Central memory CD4-positive, alpha-beta T cell (primary cell): ENCODE results near the gene CLEC3A.
"Not testable (repeated sequence)": the region's sequence is repeated elsewhere in the genome, so short reads cannot be mapped to it uniquely, and the experiment has no call there.

Experiments
- DNase-seq: peaks from one replicate; pipeline ENCODE4 v3.0.0; 2022
- total RNA-seq, 3 experiments: gene quantifications; one replicate each; lab custom pipeline; 2026; lab: John Stamatoyannopoulos, UW

CLEC3A gene, protein sequence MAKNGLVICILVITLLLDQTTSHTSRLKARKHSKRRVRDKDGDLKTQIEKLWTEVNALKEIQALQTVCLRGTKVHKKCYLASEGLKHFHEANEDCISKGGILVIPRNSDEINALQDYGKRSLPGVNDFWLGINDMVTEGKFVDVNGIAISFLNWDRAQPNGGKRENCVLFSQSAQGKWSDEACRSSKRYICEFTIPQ
- total RNA-seq = 0 reads per million in 3 experiments

DNA sequence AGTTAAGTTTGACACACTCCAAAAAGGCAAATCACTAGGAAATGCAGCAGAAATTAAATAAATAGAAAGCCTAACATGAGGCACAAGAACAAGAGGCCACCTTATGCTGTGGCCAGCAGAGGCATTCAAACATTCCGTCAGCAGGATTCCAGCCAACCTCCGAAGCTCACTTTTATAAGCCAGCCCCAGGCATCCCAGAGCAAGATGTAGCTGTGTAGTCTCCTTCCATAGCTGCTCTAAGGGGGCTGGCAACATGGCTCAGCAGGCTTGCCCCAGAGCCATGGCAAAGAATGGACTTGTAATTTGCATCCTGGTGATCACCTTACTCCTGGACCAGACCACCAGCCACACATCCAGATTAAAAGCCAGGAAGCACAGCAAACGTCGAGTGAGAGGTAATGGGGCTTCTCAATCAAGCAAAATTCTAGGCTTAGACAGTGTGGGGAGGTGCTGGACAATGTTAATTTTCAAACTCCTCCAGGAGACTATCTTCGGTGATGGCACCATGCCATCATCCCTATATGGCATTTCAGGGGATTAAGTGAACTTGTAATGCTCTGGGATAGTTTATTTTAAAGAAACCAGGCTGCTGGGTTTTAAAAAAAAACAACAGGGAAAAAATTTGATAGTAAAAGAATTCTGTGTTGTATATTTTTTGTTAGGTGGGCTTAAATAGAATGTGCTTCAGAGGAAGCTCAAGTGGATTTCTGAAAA lies at the start of gene CLEC3A:
Gene CLEC3A, plus strand, starts transcription at position 202 of the 714 bp plus-strand sequence. Its CDS starts 79 bp downstream, at position 281.
- no peak for DNase-seq

DNA sequence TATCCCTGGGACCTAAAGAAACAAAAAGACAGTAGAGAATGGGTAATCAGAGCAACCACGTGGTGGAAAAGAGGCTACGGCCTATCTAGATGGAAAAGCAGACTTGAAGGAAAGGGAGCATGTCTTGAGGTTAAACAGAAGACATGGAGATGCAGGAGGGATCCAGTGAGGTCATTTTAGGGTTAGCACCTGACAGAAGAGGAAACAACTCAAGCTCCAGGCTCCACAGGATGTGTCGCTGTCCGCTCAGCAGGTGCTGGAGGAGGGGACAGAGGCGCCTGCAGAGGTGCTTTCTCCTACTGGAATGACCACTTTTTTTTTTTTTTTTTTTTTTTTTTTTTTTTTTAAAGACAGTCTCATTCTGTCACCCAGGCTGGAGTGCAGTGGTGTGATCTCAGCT lies 47.5 kb upstream of the CLEC3A start:
- no peak for DNase-seq

DNA sequence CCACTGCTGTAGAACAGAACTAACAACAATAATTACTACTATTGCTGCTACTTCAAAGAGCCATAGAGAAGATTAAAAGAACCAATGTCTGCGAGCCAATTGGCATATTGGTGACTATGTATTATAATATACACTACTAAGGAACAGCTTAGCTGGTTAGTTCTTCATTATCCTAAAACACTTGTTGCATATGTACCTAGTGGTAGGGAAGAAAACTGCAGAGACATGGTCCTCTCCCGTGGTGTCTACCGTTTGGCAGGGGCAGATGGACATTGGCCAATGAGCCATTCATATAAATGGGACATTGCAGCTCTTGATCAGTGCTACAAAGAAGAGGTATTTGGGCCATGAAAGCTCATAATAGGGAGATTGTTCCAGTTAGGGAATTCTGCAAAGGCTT lies 46.4 kb upstream of the CLEC3A start:
- DNase-seq = no peak

DNA sequence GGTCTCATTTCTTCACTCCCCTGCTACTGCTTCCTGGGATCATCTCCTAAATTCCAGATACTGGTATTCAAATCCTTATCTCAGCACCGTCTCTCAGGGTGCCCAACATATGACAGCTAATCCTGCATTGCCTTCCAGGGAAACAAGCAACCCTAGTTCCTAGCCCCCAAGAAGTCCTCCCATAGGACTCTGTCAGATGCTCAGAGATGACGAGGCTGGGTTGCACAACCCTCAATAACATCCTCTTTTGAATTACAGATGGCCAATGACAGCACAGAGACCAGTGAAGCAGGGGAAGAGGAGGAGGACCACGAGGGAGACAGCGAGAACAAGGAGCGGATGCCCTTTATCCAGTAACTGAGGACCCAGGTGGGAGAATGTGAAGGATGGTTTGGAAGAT lies 45.0 kb upstream of the CLEC3A start:
- DNase-seq = no peak

DNA sequence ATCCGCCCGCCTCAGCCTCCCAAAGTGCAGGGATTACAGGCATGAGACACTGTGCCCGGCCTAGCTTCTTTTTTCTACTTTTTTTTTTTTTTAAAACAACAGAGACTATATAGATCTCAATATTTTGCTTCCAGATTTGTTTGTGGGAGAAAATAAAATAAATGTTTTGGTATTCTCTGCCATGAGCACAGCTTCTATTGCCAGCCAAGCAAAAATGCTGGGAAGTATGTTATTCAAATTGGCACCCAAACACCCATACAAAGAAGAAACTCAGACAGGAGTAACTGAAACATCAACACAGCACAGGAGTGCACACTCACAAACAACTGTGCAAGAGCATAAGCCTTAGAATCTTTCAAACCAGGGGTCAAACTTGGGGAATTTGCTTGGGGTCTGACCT lies 37.2 kb upstream of the CLEC3A start:
- DNase-seq = no peak

DNA sequence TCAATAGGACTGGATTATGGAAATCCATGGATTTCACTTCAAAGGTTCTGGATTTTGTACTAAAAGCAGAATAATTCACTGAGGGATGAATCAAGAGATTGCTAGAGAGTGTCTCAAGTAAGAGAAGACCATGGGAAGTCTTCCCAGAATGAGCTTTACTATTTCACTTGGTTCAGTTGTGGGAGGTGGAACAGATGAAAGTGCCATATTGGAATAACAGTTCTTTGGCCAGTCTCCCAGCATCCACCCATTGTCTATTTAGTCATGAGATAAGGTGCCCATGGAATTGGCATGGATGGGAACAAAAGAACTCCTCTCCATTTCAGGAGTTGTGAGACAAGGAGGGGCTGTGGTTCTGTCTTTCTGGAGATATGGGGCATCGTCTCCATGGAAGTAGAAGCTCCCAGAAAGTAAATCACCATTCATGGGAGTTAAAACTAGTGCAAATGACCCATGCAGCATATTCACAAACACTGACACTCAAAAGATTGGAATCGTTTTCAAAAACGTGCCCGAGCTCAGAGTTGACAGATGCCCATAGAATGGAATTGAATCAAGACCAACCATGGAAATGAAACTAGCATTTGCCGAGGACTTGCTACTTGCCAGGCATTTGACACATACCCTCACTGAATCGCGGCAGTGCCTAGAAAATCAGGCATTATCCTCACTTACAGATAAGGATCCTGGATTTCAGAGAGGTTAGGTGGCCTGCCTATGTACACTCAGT lies 36.2 kb upstream of the CLEC3A start:
- no peak for DNase-seq

DNA sequence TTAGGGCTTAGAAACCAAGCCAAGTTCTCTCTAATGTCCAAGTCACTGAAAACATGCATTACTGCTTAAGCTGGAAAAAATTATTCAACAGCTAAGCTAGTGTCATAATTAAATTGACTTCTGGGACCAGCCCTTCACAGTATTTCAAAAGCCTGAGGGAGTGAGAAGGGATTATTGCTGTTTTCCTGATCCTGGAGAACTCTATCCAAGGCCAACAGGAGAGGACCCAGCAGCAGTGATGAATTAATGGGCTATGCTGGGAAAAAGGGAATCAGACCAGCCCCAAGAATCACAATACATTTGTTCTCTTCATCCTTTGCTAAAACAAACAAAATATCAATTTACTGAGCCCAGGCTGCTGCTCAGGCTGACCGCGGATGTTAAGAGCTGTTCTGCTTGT lies 34.5 kb upstream of the CLEC3A start:
- no peak for DNase-seq

DNA sequence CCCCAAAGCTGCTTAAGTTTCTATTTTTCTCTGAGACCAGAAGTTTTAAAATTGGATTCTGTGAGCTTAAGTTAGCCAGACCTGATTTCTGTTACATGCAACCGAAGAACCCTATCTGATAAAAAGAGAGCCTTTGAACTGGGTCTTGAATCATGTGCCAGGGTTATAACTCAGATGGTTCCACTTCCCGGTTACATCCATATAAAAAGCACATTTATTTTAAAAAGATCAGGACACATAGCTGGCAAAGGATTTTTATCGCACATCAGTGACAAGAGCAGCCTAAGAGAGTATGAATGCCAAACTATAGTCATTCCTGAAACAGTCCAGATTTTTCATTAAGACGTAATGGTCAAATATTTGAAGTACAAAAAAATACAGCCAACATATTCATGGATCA lies 32.5 kb upstream of the CLEC3A start:
- no peak for DNase-seq

DNA sequence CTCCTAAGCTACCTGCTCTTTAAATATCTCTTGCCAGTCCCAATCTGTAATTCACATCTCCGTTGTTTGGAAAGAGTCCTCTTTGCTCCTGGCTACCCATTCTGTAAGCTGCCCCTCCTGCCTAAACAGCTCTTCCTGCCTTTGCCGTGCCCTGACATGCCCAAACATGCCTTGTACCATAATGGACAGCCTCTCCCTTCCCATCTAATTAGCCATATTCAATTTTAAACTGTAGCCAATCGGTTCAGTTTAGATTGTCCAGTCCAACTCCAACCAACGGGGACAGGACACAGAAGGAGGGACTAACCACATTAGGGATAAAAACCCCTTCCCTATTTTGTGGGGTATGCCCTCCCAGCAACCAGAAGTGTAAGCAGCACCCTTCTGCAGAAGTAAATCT lies 30.6 kb upstream of the CLEC3A start:
- no peak for DNase-seq

DNA sequence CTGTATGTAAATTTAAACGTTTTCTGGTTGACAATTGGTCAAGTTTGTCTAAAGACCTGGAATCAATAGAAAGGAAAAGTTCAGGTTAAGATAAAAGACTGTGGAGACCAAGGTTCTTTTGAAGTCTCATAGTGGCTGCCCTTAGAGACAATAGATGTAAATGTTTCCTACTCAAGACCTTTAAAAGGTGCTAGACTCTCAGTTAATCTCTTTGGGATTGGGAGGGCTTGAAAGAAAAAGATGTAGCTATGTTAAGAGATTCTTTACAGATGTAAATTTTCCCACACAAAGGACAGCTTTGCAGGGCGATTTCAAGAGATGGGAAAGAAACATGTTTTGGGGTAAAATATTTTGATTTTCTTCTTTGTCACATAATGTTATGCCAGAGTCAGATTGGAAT lies 30.0 kb upstream of the CLEC3A start:
- not testable (repeated sequence) for DNase-seq

DNA sequence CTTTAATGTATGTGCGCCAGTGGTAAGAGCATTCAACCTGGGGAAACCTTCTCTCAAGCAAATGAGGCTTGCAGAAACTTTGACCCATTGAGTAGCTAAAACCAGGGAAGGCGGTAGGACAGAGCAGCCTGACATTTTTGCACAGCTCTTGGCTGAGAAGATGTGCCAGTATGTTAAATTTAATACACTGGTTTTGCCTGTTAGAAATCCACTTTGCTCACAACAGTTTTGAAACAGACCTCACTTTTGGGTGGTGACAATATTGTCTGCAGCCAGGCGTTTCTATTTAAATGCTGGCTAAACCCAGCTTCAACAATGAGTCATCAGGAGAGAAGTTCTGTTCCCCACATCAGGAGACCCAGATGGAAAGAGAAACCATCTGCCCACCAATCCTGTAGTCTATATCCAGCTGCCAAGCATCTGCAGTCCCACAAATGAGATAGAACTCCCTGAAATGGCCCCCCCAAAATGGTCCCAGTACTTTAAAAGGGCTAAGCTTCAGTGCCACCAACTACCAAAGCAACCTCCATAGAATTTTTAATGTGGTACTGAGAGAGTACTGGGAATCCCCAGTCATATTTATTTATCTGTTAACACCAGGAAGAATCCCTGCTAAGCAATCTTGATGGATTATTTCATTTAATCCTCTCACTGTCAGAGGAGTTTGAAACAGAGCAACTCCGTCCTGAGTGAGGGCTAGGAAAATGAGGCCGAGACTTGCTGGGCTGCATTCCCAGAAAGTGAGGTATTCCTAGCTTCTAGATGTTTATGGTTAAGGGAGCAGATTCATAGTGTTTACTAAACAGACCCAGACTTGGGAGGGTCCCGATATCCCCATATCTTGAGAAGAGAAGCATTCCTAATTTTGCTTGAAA lies 29.0 kb upstream of the CLEC3A start:
- no peak for DNase-seq

DNA sequence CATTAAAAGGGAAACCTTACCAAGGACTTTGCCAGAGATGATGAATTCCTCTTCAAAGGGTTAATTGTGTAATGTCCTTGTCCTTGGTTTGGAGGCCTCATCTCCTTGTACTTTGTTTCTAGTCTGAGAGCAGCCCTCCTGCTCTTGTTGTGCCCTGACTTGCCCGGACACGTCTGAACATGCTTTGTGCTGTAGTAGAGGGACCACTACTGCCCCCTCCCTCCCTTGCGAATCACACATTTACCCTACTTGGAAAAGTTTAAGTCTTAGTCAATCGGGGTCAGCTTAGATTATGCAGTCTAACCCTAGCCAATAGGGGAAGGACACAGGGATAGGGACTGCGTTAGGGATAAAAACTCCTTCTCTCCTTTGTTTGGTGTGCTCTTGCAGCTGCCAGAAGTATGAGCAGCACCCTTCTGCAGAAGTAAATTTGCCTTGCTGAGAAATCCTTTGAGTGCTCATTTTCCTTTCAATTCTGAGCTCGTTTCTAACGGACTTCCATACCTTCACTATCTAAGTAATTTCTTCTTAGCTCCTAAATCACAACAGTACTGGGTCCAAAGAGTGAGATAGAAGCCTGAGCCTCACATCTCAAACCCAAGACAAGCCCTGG lies 26.4 kb upstream of the CLEC3A start:
- no peak for DNase-seq

DNA sequence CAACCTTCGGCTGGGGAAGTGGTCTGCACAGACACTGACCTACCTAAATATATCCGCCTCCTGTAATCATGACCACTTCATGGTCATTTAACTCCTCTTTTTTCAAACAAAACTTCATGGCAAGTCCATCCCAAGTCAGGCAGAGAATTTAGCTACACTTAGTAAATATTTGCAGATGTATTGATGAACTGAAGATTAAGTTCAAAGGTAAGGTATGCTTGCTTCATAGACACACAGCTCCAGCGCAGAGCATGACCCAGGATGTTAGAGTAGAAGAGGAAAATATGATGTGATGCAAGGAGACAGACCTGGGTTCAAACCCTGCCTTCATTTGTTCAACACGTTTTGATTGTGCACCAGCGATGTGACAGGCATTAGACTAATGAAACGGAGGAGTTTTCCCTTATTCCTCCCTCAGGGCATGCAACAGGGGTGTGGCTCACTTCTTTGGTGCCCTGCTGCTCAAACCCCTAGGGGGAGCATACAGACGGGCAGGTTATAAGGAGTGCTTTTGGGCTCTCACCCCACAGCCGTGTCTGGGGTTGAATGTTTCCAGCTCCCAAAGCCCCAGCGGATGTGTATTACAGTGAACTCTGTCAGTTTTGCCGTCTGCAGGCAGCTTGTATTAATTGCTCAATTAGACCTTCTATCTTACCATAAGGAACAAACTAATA lies 23.9 kb upstream of the CLEC3A start:
- no peak for DNase-seq

DNA sequence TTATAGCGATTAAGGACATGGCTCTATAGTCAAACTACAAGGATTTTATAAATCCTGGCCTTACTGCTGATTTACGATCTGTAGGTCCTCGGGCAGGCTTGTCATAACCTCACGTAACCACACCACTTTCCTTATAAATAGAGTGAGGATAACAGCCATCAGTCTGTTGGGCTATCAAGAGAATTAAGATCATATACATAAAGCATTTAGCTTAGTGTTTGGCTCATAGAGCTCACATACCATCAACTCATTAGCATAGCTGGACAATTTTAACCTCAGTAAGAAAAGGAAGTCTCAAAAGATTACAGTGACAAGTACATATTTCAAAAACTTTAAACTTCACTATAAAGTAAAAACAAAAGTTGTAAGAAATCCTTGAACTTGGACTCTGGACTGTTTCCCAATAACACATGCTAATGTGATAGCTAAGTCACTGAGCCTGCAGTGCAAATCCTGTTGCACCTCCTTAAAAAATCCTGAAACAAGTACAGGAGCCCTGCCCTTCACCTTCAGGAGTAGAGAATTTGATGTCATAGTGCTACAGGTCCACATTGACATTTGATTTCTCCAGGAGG lies 20.8 kb upstream of the CLEC3A start:
- DNase-seq = no peak

DNA sequence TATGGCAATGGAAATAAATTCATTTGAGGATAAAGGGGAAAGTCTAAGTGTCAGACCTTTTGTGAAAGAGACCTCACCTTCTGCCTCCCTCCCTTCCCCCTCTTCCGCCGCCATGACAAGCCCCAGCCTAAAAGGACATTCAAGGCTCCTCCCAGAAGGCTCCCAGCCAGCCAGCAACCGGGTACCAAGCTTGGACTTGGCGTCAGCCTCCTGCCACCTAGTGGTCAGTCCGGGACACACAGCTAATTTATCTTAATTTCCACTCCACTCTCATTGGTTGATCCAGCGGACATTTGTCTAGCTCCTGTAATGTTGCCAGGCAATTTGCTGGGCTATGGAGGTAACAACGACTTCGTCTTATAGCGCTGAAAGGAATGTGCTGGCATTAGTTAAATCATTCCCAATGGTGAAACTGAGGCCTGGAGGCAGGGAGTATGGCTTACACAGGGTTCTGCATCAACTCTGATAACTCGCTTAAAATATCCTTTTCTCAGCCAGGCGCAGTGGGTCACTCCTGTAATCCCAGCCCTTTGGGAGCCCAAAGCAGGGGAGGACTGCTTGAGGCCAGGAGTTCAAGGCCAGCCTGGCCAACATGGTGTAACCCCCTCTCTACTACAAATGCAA lies 19.3 kb upstream of the CLEC3A start:
- peak; percentile 48 for DNase-seq

DNA sequence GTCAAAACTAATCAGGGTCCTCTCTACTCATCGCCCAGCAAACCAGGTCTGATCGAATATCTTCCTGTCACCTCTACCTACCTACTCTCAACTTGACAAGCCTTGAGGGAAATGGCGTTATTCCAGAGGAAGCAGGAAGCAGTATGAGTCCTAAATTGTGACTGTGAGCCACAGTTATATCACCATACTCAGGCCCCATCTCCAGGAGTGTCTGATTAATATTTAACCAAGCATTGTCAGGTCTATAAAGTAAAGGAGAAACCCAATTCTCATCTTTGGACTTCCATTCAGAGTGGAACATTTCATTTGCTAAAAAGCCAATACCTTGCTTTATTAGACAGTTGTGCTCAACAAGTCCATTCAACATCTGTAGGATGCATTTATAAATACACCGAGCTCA lies 17.8 kb upstream of the CLEC3A start:
- DNase-seq = no peak

DNA sequence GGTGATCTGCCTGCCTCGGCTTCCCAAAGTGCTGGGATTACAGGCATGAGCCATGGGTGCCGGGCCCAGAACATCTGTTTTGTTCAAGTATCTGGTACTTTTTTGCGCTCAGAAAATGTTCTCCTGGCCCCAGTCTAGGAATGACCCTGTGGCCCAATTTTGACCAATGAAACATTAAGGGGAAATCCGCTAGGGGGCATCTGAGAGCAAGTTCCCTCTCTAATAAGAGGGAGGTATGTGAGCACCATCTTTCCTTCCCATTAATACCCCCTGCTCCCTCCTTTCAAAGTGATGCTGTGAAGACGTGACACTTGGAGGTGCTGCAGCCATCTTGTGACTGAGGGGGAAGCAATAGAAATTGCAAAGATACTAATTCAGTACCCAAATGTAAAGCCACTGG lies 16.5 kb upstream of the CLEC3A start:
- no peak for DNase-seq

DNA sequence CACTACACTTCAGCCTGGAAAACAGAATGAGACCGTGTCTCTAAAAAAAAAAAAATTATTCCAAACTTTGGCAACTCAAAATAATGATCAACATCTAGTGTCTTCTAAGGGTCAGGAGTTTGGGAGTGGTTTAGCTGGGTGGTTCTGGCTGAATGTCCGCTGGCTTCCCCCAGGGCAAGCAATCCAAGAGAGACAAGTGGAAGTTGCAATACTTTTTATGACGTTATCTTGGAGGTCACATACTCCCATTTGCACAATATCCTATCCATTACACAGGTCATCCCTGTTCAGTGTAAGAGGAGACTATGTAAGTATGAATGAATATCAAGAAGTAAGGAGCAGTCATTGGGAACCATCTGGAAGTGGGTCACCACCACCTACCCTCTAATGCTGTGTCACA lies 15.2 kb upstream of the CLEC3A start:
- DNase-seq = no peak

DNA sequence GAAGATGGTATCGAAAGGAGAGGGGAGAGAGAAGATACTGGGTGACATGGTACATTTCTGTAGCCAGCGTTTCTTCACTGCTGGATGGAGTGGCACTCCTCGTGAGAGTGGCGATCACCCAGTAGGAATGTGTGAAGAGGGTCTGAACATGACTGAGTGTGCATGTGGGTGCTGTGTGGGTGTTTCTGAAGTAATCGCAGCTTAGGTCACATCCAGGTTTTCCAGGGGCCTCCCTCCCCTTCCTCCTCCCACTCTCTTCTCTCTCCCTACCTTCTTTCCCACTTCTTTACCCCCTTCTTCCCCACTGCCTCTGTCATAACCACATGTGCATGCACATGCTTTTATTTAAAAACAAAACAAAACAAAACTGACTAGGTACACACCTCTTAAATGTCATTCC lies 1.8 kb downstream of the CLEC3A start:
- DNase-seq = no peak

DNA sequence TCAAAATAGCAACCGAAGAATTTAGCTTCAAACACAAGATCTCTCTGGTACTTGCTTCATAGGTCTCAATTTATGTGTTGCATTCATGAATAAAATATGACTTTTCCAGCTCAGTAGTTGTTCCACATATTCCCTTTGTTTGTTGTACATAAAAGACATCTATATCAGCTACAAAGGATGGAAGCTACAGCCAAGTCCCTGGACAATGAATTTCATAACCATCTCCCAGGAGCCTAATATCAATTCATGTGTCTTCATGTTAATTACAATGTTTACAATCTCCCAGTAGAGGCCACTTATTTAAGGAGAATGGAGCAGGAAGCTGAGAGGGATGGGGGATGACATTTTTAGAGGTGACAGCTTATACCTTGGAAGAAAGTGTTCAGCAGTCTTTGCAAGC lies 3.3 kb downstream of the CLEC3A start:
- DNase-seq = no peak

DNA sequence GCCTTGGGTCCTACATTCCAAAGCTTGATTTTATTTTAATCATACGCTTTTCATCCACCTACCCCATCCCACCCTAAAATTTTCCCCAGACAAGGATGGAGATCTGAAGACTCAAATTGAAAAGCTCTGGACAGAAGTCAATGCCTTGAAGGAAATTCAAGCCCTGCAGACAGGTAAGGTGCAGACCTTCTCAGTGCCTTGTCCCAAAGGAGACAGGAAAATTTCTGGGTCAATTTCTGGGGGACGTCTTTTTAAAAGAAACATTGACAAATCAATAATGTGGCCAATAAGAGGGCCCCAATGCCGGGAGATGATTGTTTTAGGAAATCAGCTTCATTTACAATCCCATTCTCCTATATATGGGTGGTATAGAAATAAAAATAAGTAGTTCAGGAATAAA lies 5.7 kb downstream of the CLEC3A start:
- DNase-seq = no peak
